ENCODE measurements around the gene DHRS7B.

DNA sequence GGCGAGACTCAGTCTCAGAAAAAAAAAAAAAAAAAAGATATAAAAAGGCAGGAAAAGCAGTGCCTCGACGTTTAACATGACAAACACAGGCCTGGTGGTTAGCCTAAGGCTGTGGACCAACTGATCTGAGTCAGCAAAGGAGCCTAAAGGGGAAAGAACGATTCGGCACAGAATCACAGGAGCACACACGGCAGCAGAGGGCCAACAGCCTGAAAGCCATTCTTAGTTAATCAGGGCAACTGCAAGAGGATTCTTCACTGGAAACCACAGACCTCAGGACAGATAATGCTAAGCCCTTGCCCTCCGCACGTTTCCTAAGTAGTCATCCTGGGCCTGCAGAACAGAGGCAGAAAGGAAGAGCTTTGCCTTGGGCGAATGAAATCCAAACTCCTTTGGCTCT is 72.5 kb downstream of the DHRS7B start:
- TF ChIP-seq, protein P1, sequence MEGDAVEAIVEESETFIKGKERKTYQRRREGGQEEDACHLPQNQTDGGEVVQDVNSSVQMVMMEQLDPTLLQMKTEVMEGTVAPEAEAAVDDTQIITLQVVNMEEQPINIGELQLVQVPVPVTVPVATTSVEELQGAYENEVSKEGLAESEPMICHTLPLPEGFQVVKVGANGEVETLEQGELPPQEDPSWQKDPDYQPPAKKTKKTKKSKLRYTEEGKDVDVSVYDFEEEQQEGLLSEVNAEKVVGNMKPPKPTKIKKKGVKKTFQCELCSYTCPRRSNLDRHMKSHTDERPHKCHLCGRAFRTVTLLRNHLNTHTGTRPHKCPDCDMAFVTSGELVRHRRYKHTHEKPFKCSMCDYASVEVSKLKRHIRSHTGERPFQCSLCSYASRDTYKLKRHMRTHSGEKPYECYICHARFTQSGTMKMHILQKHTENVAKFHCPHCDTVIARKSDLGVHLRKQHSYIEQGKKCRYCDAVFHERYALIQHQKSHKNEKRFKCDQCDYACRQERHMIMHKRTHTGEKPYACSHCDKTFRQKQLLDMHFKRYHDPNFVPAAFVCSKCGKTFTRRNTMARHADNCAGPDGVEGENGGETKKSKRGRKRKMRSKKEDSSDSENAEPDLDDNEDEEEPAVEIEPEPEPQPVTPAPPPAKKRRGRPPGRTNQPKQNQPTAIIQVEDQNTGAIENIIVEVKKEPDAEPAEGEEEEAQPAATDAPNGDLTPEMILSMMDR (conservative IDR thresholded peaks at IDR 0.05; ENCODE audit: low read depth, low read length): no peak
- no peak for TF ChIP-seq EZH2 (IDR thresholded peaks at IDR 0.05; ENCODE audit: low read length, unreplicated experiment)

Measured in PC-3 (cell line).